OCI-LY3 (cell line): ENCODE measurements around the gene S100A7.

Experiments used
- CTCF ChIP-seq: fragments of 200-600, 300-600 bp; sonication (generic); IDR thresholded peaks from 2 replicates; pipeline ENCODE4 v1.5.1; 2014; ENCODE audit warnings: antibody characterized with exemption, low read length, low read depth
- EZH2phosphoT487 ChIP-seq: fragments of 200-600 bp; shearing (Covaris generic); IDR thresholded peaks from 2 replicates; pipeline ENCODE4 v1.6.1; 2018; ENCODE audit warnings: antibody characterized with exemption, mixed run types, low read depth

- no peak for TF ChIP-seq CTCF
- TF ChIP-seq EZH2phosphoT487, result no peak
Observed at GRCh38 chr1:153505576-153505975, 45.1 kb upstream of the S100A7 start.
